ENCODE data around the gene SVIL. TPM values are rescaled to one million over a fixed set of nuclear protein-coding genes. Genes with fewer than 3 reads are reported as not detected.
A peak's percentile ranks its signal among the peaks of the same experiment; 100 is the strongest.
"Not testable (repeated sequence)": the region's sequence is repeated elsewhere in the genome, so short reads cannot be mapped to it uniquely, and the experiment has no call there.

SVIL gene
- total RNA-seq, 1 experiment from 2014 or later, result 15.3 TPM

DNA sequence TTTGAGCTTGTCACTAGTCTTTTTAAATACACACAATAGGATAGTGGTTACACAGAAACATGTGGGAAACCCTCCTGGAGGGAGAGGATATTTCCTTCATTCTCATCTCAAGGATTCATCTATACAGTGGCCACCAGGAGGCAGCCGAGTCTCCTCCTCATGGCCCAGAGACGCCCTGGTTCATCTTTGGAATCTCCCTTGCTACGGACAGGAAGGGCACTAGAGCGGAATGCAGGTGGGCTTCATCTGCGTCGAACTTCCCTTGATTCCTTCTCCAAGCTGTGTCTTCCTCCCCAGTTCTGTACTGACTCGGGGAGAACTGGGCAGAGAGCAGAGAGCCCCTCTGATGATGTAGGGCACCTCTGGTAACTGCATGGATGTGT, 146.9 kb downstream of the SVIL start:
- H3K79me2 ChIP-seq (ENCODE audit: insufficient read depth, low read length); H2BK15ac ChIP-seq (ENCODE audit: low read depth, low read length); H3K27ac ChIP-seq (ENCODE audit: insufficient read length, low read depth, low read length); H2BK12ac ChIP-seq (ENCODE audit: insufficient read length, low read depth, low read length); H3K56ac ChIP-seq (ENCODE audit: insufficient read length, low read depth, low read length); H4K8ac ChIP-seq (replicated peaks; ENCODE audit: insufficient read length, low read depth, low read length); H3K4me3 Mint-ChIP-seq; H3K9me3 ChIP-seq (ENCODE audit: control insufficient read depth, low read depth, low read length); H2BK5ac ChIP-seq (ENCODE audit: insufficient read length, low read length); H3K23ac ChIP-seq (ENCODE audit: insufficient read length, low read depth, low read length); H4K91ac ChIP-seq (ENCODE audit: insufficient read length, low read depth, low read length); H2BK120ac ChIP-seq (ENCODE audit: low read depth, low read length, poor library complexity, severe bottlenecking); H3K9me3 Mint-ChIP-seq; H3K18ac ChIP-seq (ENCODE audit: insufficient read length, low read depth, low read length); H3K23me2 ChIP-seq (ENCODE audit: insufficient read length, low read depth, low read length, poor library complexity, severe bottlenecking); H3K27ac Mint-ChIP-seq; H4K5ac ChIP-seq (ENCODE audit: insufficient read length, low read depth, low read length); H2BK20ac ChIP-seq (ENCODE audit: low read depth, low read length, poor library complexity, severe bottlenecking); H3K4me1 ChIP-seq (ENCODE audit: insufficient read depth, low read length); H3K27me3 ChIP-seq (ENCODE audit: insufficient read depth, low read length); H2AK5ac ChIP-seq (ENCODE audit: insufficient read length, low read length); H3K9ac ChIP-seq (ENCODE audit: extremely low read depth, insufficient read length, low read length); H3K27me3 Mint-ChIP-seq (ENCODE audit: low read depth); H3K14ac ChIP-seq (ENCODE audit: insufficient read depth, low read length); H4K20me1 ChIP-seq (ENCODE audit: control insufficient read depth, insufficient read depth, insufficient read length); H3K4ac ChIP-seq (ENCODE audit: low read depth, low read length); H3K4me2 ChIP-seq (ENCODE audit: insufficient read depth, insufficient read length, low read length); H3K79me1 ChIP-seq (ENCODE audit: insufficient read depth, low read depth, low read length, poor library complexity, severe bottlenecking); H2AFZ ChIP-seq (ENCODE audit: low read length); H3T11ph ChIP-seq (ENCODE audit: low read length): not testable (repeated sequence)
- TF ChIP-seq, protein P1, sequence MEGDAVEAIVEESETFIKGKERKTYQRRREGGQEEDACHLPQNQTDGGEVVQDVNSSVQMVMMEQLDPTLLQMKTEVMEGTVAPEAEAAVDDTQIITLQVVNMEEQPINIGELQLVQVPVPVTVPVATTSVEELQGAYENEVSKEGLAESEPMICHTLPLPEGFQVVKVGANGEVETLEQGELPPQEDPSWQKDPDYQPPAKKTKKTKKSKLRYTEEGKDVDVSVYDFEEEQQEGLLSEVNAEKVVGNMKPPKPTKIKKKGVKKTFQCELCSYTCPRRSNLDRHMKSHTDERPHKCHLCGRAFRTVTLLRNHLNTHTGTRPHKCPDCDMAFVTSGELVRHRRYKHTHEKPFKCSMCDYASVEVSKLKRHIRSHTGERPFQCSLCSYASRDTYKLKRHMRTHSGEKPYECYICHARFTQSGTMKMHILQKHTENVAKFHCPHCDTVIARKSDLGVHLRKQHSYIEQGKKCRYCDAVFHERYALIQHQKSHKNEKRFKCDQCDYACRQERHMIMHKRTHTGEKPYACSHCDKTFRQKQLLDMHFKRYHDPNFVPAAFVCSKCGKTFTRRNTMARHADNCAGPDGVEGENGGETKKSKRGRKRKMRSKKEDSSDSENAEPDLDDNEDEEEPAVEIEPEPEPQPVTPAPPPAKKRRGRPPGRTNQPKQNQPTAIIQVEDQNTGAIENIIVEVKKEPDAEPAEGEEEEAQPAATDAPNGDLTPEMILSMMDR (conservative IDR thresholded peaks at IDR 0.05), result peak; percentile 52
- no CpG with 5 or more reads among the region's 7 CpGs for WGBS (ENCODE audit: extremely low coverage, insufficient read length, low lambda C conversion rate)
- peaks cover 2 to 41% (median 4%) of the 10 kb centered on the region in 3 experiments; a peak in 6 of 7 replicates for H3K36me3 Mint-ChIP-seq (ENCODE audit: insufficient read depth in 1 of 3, low read depth in 3 of 3)
- peak; percentile 47 for DNase-seq
- peaks cover 15 to 17% of the 10 kb centered on the region in 2 experiments for H3K4me1 Mint-ChIP-seq

DNA sequence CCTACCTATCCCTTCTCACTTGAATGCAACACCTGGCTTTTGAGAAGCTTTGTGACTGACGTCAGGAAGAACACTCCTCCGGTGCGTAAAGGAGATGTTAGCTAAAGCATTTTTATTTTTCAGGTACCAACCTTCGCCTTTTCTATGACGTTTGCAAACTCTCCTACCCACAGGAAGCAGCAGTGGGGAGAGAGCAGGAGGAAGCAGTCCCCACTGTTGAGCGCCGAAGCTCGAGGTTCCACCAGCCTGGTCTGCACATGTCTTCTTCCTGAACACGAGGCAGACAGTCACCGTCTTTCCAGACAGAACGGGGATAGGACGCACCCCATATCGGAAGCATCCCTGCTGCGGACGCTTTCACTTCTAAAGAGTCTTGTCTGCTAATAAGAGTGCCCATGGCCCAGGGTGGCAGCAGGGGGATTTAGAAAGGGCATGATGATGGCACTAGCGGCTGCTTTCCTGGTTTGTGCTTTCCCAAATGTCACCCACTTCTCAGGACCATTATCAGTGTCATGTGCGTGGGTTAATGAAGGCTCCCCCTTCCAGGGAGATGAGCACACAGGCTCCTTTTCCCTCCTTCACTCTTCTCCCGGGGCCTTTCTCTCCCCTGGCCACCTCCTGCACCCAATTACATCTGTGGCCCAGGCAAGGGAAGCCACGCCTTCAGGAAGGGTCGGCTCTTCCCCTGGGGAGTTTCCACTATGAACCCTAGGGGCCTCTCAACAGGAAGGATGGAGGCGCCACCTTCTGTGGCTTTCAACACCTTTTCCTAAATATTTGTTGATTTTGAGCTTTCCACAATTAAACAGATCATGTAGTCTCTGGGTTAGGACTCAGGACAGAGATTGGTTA, 147.5 kb downstream of the SVIL start:
- not testable (repeated sequence) for H3K4ac ChIP-seq (ENCODE audit: low read depth, low read length); H2BK5ac ChIP-seq (ENCODE audit: insufficient read length, low read length); H3K9ac ChIP-seq (ENCODE audit: extremely low read depth, insufficient read length, low read length); H4K8ac ChIP-seq (replicated peaks; ENCODE audit: insufficient read length, low read depth, low read length); H2BK15ac ChIP-seq (ENCODE audit: low read depth, low read length); H3K79me2 ChIP-seq (ENCODE audit: insufficient read depth, low read length); H3K4me2 ChIP-seq (ENCODE audit: insufficient read depth, insufficient read length, low read length); H3K4me1 ChIP-seq (ENCODE audit: insufficient read depth, low read length); H3K9me3 Mint-ChIP-seq; H3K27me3 ChIP-seq (ENCODE audit: insufficient read depth, low read length); DNase-seq; H4K5ac ChIP-seq (ENCODE audit: insufficient read length, low read depth, low read length); H3K23ac ChIP-seq (ENCODE audit: insufficient read length, low read depth, low read length); H2AFZ ChIP-seq (ENCODE audit: low read length); H3K23me2 ChIP-seq (ENCODE audit: insufficient read length, low read depth, low read length, poor library complexity, severe bottlenecking); H3K4me3 Mint-ChIP-seq; H3K27me3 Mint-ChIP-seq (ENCODE audit: low read depth); H4K91ac ChIP-seq (ENCODE audit: insufficient read length, low read depth, low read length); H3T11ph ChIP-seq (ENCODE audit: low read length); H4K20me1 ChIP-seq (ENCODE audit: control insufficient read depth, insufficient read depth, insufficient read length); H2BK120ac ChIP-seq (ENCODE audit: low read depth, low read length, poor library complexity, severe bottlenecking); H2BK20ac ChIP-seq (ENCODE audit: low read depth, low read length, poor library complexity, severe bottlenecking); H3K27ac ChIP-seq (ENCODE audit: insufficient read length, low read depth, low read length); H3K79me1 ChIP-seq (ENCODE audit: insufficient read depth, low read depth, low read length, poor library complexity, severe bottlenecking); H3K9me3 ChIP-seq (ENCODE audit: control insufficient read depth, low read depth, low read length); H3K56ac ChIP-seq (ENCODE audit: insufficient read length, low read depth, low read length); H2BK12ac ChIP-seq (ENCODE audit: insufficient read length, low read depth, low read length); H2AK5ac ChIP-seq (ENCODE audit: insufficient read length, low read length); H3K18ac ChIP-seq (ENCODE audit: insufficient read length, low read depth, low read length); H3K14ac ChIP-seq (ENCODE audit: insufficient read depth, low read length)
- Mint-ChIP-seq H3K27ac (peak overlapping the region in 1 of 3 experiments; percentile 83; a peak in 1 of 7 replicates), H3K36me3 (ENCODE audit: insufficient read depth in 1 of 3, low read depth in 3 of 3) (peaks cover 2 to 35% (median 4%) of the 10 kb centered on the region in 3 experiments; a peak in 6 of 7 replicates), H3K4me1 (peaks cover 22 to 23% of the 10 kb centered on the region in 2 experiments)
- no CpG with 5 or more reads among the region's 21 CpGs for WGBS (ENCODE audit: extremely low coverage, insufficient read length, low lambda C conversion rate)
